NCI-H1436 (cell line): ENCODE results near the gene DLG5.

Source experiments
- DNase-seq: peaks from one replicate; lab custom pipeline; 2025; lab: John Stamatoyannopoulos, UW

DLG5 gene

GRCh38 chr10:77943121-77943901 lies 16.8 kb upstream of the DLG5 start:
- peak; percentile 14 for DNase-seq

- DNase-seq = no peak
Measured at GRCh38 chr10:77941790-77942189, 15.2 kb upstream of the DLG5 start.

DNA sequence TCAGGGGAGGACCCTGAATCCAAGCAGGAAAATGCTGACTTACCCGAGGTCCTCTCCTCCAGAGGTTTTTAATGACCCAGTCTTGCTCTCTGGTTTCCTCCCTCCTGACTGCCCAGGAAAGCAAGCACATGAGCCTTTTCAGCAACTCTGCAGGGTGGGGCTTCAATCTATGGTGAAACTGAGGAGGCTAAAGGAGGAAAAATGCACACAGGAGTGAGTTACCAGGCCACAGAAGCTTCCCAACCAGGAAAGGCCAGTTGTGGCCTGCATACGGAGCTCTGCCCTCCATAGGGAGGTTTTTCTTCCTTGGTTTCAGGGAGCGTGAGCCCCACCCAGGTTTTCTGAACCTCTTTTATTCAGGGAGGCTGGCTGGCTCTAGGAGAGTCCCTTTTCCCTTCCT lies 14.1 kb upstream of the DLG5 start:
- DNase-seq = no peak

- no peak for DNase-seq
Measured at GRCh38 chr10:77940225-77940624, 13.7 kb upstream of the DLG5 start.

DNA sequence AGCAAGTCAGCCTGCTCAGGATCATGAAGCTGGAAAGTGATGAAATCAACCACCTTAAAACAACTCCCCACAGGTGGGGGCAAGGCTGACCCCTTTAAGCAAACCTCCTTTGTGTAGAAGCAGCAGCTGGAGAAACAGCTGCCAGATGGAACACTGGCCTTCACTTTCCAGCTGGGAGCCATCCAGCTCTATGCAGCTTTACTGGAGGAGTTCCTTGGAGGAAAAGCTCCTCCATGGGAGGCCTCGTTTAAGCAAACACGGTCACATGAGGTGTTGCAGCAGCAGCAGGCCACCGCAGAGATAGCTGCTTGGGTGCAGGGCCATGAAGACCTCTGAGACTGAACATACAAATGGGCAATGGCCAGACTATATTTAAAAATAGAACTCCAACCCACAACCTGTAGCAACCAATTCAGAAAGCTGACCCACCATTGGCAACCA lies 13.0 kb upstream of the DLG5 start:
- DNase-seq = no peak

GRCh38 chr10:77936697-77937567 lies 10.4 kb upstream of the DLG5 start:
- no peak for DNase-seq

DNA sequence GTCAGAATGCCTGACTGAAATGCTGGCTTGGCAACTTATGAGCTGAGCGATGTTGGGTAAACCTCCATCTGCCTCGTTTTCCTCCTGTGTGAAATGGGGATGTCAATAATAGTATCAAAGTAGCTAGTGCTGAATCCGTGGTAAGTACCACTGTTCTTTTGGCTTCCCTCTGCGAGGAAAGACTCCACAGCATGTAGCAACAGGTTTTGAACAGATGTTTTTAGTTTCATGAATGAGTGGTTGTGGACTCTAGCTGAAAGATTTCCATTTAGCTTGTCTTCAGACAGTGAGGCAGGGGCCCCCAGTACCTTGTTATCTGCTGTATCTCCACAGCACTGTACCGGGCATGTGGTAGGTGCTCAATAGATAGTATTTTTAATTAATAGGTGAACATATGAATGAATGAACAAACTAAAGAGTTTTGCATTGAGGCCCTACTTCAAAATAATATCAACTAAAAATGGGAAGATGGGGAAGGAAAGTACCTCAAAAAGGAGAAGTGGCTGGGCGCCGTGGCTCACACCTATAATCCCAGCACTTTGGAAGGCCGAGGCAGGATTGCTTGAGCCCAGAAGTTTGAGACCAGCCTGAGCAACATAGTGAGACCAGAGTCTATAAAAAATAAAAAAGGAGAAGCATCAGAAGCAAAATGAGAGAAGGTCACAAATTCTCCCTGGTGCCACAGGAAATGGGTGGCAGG lies 5.6 kb upstream of the DLG5 start:
- no peak for DNase-seq

DNA sequence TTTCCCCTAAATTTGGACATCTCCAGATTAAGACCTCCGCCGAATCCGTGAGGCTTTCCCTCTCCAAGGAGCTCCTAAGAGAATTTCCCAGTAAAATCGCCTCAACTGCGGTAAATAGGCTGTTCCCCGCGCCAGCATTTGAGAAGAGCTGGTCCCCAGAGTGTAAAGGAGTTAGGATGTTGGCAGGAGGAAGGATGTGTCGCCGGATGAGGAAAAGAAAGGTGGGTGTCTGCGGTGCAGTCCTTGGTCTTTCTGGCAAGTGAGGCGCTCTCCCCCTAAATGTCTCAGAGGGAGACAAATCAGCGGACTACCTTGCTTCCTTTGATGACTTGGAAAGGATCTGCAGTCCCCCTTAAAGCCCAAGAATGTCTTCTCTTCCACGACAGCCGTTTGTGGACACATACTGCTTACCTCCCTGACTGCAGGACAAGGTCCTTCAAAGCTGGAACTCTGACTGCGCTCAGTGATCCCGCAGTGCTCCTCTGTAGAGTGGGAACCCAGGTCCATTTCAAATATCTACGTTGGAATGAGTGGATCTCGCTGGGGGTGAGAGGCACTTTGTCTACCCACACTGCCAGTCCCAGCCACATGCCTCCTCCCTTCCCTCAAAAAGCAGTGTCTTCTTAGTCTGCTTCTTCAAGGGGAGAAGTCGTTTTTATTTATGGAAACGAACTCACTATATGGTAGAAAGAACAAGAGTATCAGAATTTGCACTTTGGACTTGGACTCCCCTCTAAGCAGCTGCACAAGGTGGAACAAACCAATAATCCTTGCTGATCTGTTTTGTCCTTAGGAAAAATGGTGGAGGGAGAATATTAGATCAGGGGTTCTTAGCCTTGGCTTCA lies 1.1 kb upstream of the DLG5 start:
- no peak for DNase-seq

GRCh38 chr10:77925795-77926565 lies 575 bp downstream of the DLG5 start:
- peak; percentile 10 for DNase-seq

GRCh38 chr10:77925410-77925794 lies 1.2 kb downstream of the DLG5 start:
- no peak for DNase-seq

GRCh38 chr10:77922566-77923179 lies 3.9 kb downstream of the DLG5 start:
- DNase-seq = no peak

DNA sequence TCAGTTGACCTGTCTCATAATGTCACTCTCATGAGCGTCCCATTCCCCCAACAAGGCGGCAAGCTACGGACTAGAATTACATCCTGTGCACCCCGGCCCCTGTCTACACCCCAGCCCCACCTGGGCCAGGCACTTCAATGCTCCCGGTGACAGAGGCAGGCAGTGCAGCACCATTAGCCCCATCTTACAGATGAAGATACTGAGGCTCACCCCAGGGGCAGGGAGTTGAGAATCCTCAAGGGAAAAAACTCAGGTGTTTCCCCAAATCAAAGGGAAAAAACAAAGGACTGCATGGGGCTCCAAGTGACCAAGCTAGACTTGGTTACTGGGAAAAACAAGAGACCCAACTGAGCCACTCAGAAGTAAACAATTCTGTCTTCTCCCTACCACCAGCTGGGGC lies 4.5 kb downstream of the DLG5 start:
- DNase-seq = no peak

- DNase-seq = peak; percentile 49
Measured at GRCh38 chr10:77921395-77921794, 5.2 kb downstream of the DLG5 start.

- no peak for DNase-seq
Measured at GRCh38 chr10:77920495-77920894, 6.1 kb downstream of the DLG5 start.

GRCh38 chr10:77919713-77920108 lies 6.8 kb downstream of the DLG5 start:
- no peak for DNase-seq

DNA sequence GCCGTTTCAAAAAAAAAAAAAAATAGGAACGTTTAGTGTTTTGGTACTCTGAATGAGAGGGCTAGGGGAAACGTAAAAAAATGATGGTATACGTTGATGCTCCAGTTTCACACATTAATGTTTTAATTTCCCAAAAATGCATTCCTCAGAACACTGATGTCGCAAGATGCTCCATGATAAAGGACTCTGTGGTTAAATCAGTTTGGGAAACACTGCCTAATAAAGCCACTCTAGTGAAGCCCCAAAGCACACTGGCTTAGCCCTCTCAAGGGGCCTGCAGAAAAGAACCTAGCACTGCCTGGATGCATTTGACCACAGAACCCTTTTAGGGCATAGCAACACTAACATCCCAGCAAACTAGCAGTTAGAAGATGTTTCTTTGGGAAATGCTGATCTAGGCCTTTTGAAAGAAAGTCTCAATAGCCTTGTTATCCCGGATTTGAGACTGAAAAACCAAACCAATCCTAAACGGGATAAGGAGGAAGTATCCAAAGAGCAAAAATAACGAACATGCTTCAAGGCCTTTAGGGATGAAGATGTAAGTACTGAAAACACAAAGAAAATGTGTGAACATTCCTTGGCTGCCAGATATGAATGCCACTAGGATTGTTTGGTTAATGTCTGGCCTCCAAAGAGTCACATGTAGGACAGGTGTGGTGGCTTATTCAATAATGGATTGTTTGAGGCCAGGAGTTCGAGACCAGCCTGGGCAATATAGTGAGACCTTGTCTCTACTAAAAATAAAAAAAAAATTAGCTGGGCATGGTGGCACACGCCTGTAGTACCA lies 11.0 kb downstream of the DLG5 start:
- no peak for DNase-seq

DNA sequence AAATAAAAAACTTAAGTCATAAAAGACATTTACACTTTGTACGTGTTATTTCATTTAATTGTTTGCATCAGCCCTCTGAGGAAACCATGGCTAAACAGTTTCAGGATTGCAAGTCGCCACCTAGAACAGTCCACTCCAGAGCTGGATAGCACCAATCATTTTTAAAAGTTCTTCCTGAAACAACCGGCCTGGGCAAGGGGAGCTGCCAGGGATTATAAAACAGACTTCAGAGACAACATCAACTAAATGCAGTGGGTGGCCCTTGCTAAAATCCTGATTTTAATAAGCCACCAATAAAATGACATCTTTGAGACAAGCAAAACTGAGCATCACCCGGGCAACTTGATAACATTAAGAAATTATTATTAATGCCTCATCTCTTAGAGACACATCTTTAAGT lies 13.5 kb downstream of the DLG5 start:
- no peak for DNase-seq

GRCh38 chr10:77912576-77912975 lies 14.0 kb downstream of the DLG5 start:
- DNase-seq = no peak

DNA sequence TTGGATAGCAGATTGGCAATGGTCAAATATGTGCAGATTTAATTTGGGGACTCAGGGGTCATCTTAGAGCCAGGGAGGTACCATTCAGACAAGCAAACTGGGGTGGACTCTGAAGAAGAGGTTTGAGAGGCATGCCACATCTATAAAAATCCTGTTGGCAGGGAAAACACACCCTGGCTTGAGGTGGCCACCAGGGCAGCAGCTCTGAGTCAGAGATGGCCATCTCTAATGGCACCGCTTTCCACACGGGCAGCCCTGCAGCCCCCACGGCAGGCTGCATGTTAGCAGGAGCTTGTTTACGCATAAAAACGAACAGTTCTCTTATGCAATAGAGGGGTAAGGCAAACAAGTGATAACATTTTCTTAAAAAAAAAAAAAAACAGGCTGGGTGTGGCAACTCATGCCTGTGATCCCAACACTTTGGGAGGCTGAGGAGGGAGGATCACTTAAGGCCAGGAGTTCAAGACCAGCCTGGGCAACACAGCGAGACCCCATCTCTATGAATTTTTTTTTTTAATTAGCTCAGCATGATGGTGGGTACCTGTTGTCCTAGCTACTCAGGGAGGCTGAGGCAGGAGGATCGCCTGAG lies 14.9 kb downstream of the DLG5 start:
- no peak for DNase-seq
